HG02885 (cell line): ENCODE data around the gene ANKRD13A.
A peak's percentile ranks its signal among the peaks of the same experiment; 100 is the strongest.
"Not testable (repeated sequence)": the region's sequence is repeated elsewhere in the genome, so short reads cannot be mapped to it uniquely, and the experiment has no call there.

Experiments used
- ATAC-seq: cut with Tn5 transposase; IDR thresholded peaks from one replicate; pipeline ENCODE4 v1.9.1; 2021; ENCODE audit warnings: mild to moderate bottlenecking; ENCODE audit not compliant: unreplicated experiment, poor library complexity

Gene ANKRD13A

GRCh38 chr12:109982210-109982609 is 17.0 kb upstream of the ANKRD13A start:
- ATAC-seq, result no peak

- ATAC-seq, result no peak
Observed at GRCh38 chr12:109983432-109984142, 15.6 kb upstream of the ANKRD13A start.

- ATAC-seq, result not testable (repeated sequence)
Observed at GRCh38 chr12:109986236-109986635, 13.0 kb upstream of the ANKRD13A start.

- ATAC-seq, result no peak
Observed at GRCh38 chr12:109987615-109988014, 11.6 kb upstream of the ANKRD13A start.

- no peak for ATAC-seq
Observed at GRCh38 chr12:109988274-109988673, 11.0 kb upstream of the ANKRD13A start.

- ATAC-seq, result no peak
Observed at GRCh38 chr12:109988903-109989302, 10.3 kb upstream of the ANKRD13A start.

- ATAC-seq, result no peak
Observed at GRCh38 chr12:109989380-109989779, 9.8 kb upstream of the ANKRD13A start.

- no peak for ATAC-seq
Observed at GRCh38 chr12:109991586-109991985, 7.6 kb upstream of the ANKRD13A start.

GRCh38 chr12:109993091-109993490 is 6.1 kb upstream of the ANKRD13A start:
- ATAC-seq, result no peak

GRCh38 chr12:109994401-109995175 is 4.6 kb upstream of the ANKRD13A start:
- ATAC-seq, result no peak

- no peak for ATAC-seq
Observed at GRCh38 chr12:109995361-109995685, 3.9 kb upstream of the ANKRD13A start.

GRCh38 chr12:109995686-109996482 is 3.3 kb upstream of the ANKRD13A start, which contains the start of gene GIT2:
GIT2 (minus strand) TSS chr12:109996368; CDS start chr12:109996224, 144 bp downstream.
- ATAC-seq, result peak; percentile 73

GRCh38 chr12:109996483-109996853 is 2.8 kb upstream of the ANKRD13A start:
- ATAC-seq, result no peak

- ATAC-seq, result no peak
Observed at GRCh38 chr12:109997393-109997792, 1.8 kb upstream of the ANKRD13A start.

GRCh38 chr12:109998241-109998903 is 858 bp upstream of the ANKRD13A start:
- ATAC-seq, result no peak

GRCh38 chr12:109999649-109999971 is 380 bp downstream of the ANKRD13A start:
- ATAC-seq, result no peak

- ATAC-seq, result no peak
Observed at GRCh38 chr12:109999983-110000505, 814 bp downstream of the ANKRD13A start.

- no peak for ATAC-seq
Observed at GRCh38 chr12:110001596-110001995, 2.4 kb downstream of the ANKRD13A start.

- no peak for ATAC-seq
Observed at GRCh38 chr12:110002676-110003515, 3.7 kb downstream of the ANKRD13A start.
